Activated CD4-positive, alpha-beta memory T cell treated with anti-CD3 and anti-CD28 coated beads for 36 hours (primary cell): ENCODE results near the gene KLC1. TPM values are rescaled to one million over a fixed set of nuclear protein-coding genes. Genes with fewer than 3 reads are reported as not detected.

Experiments used
- CTCF ChIA-PET: fragments of 350-600 bp; sonication (Branson Sonifier 250); formaldehyde crosslinking; loops from one replicate; lab custom pipeline; 2021; ENCODE audit warnings: antibody characterized with exemption, inconsistent platforms; lab: Charles Lee
- POLR2A ChIA-PET: fragments of 350-600 bp; sonication (Branson Sonifier 250); formaldehyde crosslinking; loops from one replicate; lab custom pipeline; 2021; ENCODE audit warnings: antibody characterized with exemption; lab: Charles Lee
- DNase-seq: peaks from one replicate; pipeline ENCODE4 v3.0.0-alpha.2; 2020
- H3K27ac Mint-ChIP-seq: one replicate; pipeline ENCODE4 v1.8.0; 2021; ENCODE audit warnings: mixed read lengths
- H3K27me3 Mint-ChIP-seq: one replicate; pipeline ENCODE4 v1.8.0; 2021; ENCODE audit warnings: mixed read lengths
- H3K36me3 Mint-ChIP-seq: one replicate; pipeline ENCODE4 v1.8.0; 2021; ENCODE audit warnings: mixed read lengths
- H3K4me1 Mint-ChIP-seq: one replicate; pipeline ENCODE4 v1.8.0; 2021; ENCODE audit warnings: low read depth, mixed read lengths
- H3K4me3 Mint-ChIP-seq: one replicate; pipeline ENCODE4 v1.8.0; 2021; ENCODE audit warnings: mild to moderate bottlenecking, mixed read lengths
- H3K9me3 Mint-ChIP-seq: one replicate; pipeline ENCODE4 v1.8.0; 2021; ENCODE audit warnings: mixed read lengths
- intact Hi-C: fragments of 100-400 bp; cut with micrococcal nuclease; formaldehyde crosslinking; loops from one replicate; pipeline ENCODE4 v1.15.1; 2023
- total RNA-seq, 2 experiments: library from RNA; stranded (reverse); gene quantifications; one replicate each; pipeline ENCODE4 v1.2.3, GENCODE V29; 2021

The KLC1 gene
- total RNA-seq, 2 experiments from 2014 or later = 119 to 130 TPM

GRCh38 chr14:103711516-103712431 lies 82.8 kb downstream of the KLC1 start:
- H3K4me3 Mint-ChIP-seq = no peak overlapping the region
- POLR2A ChIA-PET = no interaction called here
- no peaks in the 10 kb centered on the region for H3K9me3 Mint-ChIP-seq
- no peak for DNase-seq
- H3K36me3 Mint-ChIP-seq = peaks cover 24% of the 10 kb centered on the region
- CTCF ChIA-PET = no interaction called here
- intact Hi-C loops = no loop called here
- peaks cover 2% of the 10 kb centered on the region for H3K27me3 Mint-ChIP-seq
- H3K27ac Mint-ChIP-seq = no peak overlapping the region
- H3K4me1 Mint-ChIP-seq = peaks cover 33% of the 10 kb centered on the region

DNA sequence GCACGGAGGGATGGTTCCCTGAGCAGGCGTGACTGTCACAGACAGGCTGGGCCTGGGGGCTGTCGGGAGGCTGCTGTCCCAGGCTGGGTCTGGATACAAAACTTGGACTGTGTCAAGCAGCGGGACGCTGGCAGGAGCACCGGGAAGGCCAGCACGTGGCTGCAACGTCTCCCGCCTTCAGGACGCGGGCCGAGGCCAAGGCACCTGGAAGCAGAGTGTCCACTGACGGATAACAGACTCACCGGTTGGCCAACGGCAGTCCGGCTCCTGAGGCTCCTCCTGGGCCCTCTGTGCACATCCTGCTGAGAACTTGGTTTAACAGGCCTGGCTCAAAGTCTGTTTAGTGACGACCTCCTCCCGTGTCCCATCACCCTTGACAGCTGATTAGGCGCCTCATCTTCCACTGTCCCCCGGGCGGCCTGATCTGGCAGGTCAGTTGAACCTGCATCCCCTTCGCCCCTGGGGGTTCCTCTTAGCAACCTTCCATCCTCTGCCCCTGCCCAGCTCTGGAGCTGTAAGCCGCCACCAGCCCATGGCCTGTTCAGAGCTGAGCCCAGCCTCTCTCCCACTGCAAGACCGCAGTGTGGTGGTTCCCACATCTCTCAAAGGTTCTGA lies 83.7 kb downstream of the KLC1 start:
- Mint-ChIP-seq H3K27ac (no peak overlapping the region), H3K4me3 (no peak overlapping the region), H3K9me3 (no peaks in the 10 kb centered on the region), H3K4me1 (peaks cover 43% of the 10 kb centered on the region), H3K27me3 (peaks cover 2% of the 10 kb centered on the region), H3K36me3 (peaks cover 24% of the 10 kb centered on the region)
- CTCF ChIA-PET = no interaction called here
- intact Hi-C loops = no loop called here
- POLR2A ChIA-PET = interaction anchor here (0.5 to 1.3 kb wide), 3 partner anchors 14 to 417 kb away, joined by 3 read pairs; no protein-coding TSS in a partner anchor
- DNase-seq = no peak

DNA sequence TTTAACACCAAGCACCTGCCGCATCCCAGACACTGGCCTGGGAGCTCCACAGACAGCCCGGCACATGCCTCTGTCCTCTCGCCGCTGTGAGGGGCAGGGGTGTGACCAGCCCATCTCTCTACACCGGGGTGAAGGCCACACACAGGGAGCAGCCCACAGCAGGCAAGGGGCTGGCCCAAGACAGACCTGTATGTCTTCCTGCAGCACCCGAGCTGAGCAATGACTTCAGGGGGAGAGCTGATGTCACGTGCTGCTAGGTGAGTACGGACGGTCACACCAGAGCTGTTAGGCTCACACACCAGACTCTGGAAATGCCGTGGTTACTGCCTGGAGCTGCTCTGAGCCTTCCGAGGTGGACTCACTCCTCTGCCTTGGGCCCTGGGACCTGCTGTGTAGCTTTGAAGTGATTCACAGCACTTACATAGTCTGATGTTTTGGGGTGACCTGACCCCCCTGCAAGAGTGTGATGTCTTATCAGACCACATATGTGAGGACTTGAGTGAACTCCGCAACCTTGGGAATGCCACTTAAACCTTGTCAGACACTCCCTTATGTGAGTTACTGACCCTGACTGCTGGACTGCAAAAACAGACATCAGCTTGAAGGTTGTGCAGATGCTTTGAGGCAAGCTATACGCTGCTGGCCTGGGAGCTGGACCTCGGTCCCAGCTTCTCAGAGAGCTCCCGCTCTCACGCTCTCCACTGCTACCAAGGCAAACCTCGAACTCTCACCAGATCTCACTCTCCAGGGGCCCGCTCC lies 84.5 kb downstream of the KLC1 start:
- H3K27me3 Mint-ChIP-seq = peaks cover 2% of the 10 kb centered on the region
- DNase-seq = no peak
- H3K4me1 Mint-ChIP-seq = peaks cover 45% of the 10 kb centered on the region
- H3K4me3 Mint-ChIP-seq = peak overlapping the region; percentile 86
- no peaks in the 10 kb centered on the region for H3K9me3 Mint-ChIP-seq
- ChIA-PET CTCF (no interaction called here), POLR2A (interaction anchor here (0.5 to 1.3 kb wide), 3 partner anchors 15 to 417 kb away, joined by 3 read pairs; no protein-coding TSS in a partner anchor)
- no peak overlapping the region for H3K27ac Mint-ChIP-seq
- peaks cover 20% of the 10 kb centered on the region for H3K36me3 Mint-ChIP-seq
- intact Hi-C loops = loop anchor here (2.0 kb wide), 2 partner anchors 151 to 207 kb away; partner anchors contain the start of genes BAG5 and COA8

- Mint-ChIP-seq H3K27ac (peak overlapping the region; percentile 74), H3K4me1 (peaks cover 50% of the 10 kb centered on the region), H3K4me3 (peak overlapping the region; percentile 86), H3K27me3 (peaks cover 2% of the 10 kb centered on the region), H3K36me3 (peaks cover 17% of the 10 kb centered on the region), H3K9me3 (no peaks in the 10 kb centered on the region)
- intact Hi-C loops = loop anchor here (2.0 kb wide), 2 partner anchors 151 to 207 kb away; partner anchors contain the start of genes BAG5 and COA8
- ChIA-PET POLR2A (interaction anchor here (1.3 kb wide), 1 partner anchor 16 kb away, joined by 3 read pairs; no protein-coding TSS in a partner anchor), CTCF (no interaction called here)
- no peak for DNase-seq
Observed at GRCh38 chr14:103714063-103714724, 85.2 kb downstream of the KLC1 start.

GRCh38 chr14:103715052-103716000 lies 86.3 kb downstream of the KLC1 start, which contains the start of the genes XRCC3 and ZFYVE21:
TSS of gene XRCC3 (minus strand) at chr14:103715451. CDS start at chr14:103711087, 4,364 bp downstream.
TSS of gene ZFYVE21 (plus strand) at chr14:103715810. CDS start at chr14:103715842, 32 bp downstream.
- DNase-seq = peak; percentile 100
- Mint-ChIP-seq H3K27me3 (peaks cover 2% of the 10 kb centered on the region), H3K4me3 (peak within 1 kb of the TSS; percentile 86), H3K4me1 (peaks cover 60% of the 10 kb centered on the region), H3K36me3 (peaks cover 14% of the 10 kb centered on the region), H3K9me3 (no peaks in the 10 kb centered on the region), H3K27ac (peak within 1 kb of the TSS; percentile 85)
- ChIA-PET CTCF (no interaction called here), POLR2A (interaction anchor here (0.6 to 1.6 kb wide), 9 partner anchors 11 to 91 kb away, joined by 3 to 5 read pairs (median 3); partner anchors contain the start of gene KLC1)
- intact Hi-C loops = loop anchor here (1.0 to 2.0 kb wide), 4 partner anchors 86 to 205 kb away; partner anchors contain the start of genes BAG5, COA8, KLC1 and PPP1R13B

GRCh38 chr14:103716091-103716801 lies 87.2 kb downstream of the KLC1 start:
- Mint-ChIP-seq H3K4me3 (peak overlapping the region; percentile 73), H3K27ac (no peak overlapping the region), H3K9me3 (no peaks in the 10 kb centered on the region), H3K36me3 (peaks cover 9% of the 10 kb centered on the region), H3K27me3 (peaks cover 2% of the 10 kb centered on the region), H3K4me1 (peaks cover 59% of the 10 kb centered on the region)
- DNase-seq = peak; percentile 30
- intact Hi-C loops = no loop called here
- POLR2A ChIA-PET = interaction anchor here (0.6 to 1.6 kb wide), 9 partner anchors 12 to 90 kb away, joined by 3 to 5 read pairs (median 3); partner anchors contain the start of gene KLC1
- CTCF ChIA-PET = no interaction called here

DNA sequence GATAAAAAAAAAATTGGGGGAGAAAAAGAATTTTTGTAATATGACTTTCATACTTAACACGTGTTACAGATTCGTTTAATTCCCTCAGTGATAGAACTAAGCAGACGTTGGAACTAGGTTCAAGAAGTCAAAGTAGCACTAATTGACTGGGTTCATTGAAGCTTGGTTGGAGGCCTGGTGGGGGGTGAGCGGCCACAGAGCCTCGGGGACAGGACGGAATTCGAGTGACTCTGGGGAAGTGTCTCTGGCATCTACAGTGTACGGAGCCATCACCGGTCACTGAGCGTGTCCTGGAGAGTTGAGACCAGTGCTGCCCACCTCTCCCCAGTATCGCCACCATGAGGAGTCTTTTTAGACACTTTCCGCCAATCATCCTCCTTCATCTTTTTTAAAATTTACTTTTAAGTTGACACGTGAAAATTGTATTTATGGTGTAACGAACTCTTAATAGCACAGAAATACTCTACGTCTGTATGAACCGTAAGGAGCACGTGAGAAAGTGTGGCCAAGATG lies 87.9 kb downstream of the KLC1 start:
- ChIA-PET POLR2A (interaction anchor here (1.1 kb wide), 1 partner anchor 84 kb away, joined by 3 read pairs; no protein-coding TSS in a partner anchor), CTCF (no interaction called here)
- peaks cover 2% of the 10 kb centered on the region for H3K27me3 Mint-ChIP-seq
- DNase-seq = no peak
- no peaks in the 10 kb centered on the region for H3K9me3 Mint-ChIP-seq
- H3K4me1 Mint-ChIP-seq = peaks cover 65% of the 10 kb centered on the region
- H3K4me3 Mint-ChIP-seq = peak overlapping the region; percentile 73
- H3K36me3 Mint-ChIP-seq = peaks cover 7% of the 10 kb centered on the region
- intact Hi-C loops = no loop called here
- H3K27ac Mint-ChIP-seq = no peak overlapping the region

DNA sequence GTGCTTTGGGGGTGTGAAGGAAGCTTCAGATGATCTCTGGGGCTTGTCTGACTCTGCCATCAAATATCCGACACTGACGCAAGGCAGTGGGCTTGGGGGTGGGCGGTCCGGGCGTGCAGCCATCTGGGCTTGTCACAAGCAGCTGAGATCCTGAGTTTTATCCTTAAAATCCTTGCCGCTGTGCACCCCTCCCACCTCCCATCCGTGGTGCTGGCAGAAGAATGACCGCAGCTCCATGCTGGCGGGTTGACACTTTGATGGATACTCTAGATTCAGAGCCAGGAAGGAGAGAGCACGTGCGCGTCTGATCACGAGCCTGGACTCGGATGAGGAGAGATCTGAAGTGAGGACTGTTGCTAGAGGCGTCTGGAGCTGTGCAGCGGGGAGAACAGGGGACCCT lies 89.6 kb downstream of the KLC1 start:
- Mint-ChIP-seq H3K9me3 (no peaks in the 10 kb centered on the region), H3K27me3 (peaks cover 2% of the 10 kb centered on the region), H3K4me3 (no peak overlapping the region), H3K4me1 (peaks cover 52% of the 10 kb centered on the region), H3K36me3 (peaks cover 7% of the 10 kb centered on the region), H3K27ac (no peak overlapping the region)
- no peak for DNase-seq
- intact Hi-C loops = no loop called here
- CTCF ChIA-PET = interaction anchor here (1.8 kb wide), 1 partner anchor 192 kb away, joined by 6 read pairs; no protein-coding TSS in a partner anchor
- POLR2A ChIA-PET = no interaction called here

- DNase-seq = no peak
Observed at GRCh38 chr14:103719751-103720150, 90.7 kb downstream of the KLC1 start.

More at GRCh38 chr14:103719751-103720150, 90.7 kb downstream of the KLC1 start:
- Mint-ChIP-seq H3K27me3 (peaks cover 2% of the 10 kb centered on the region), H3K9me3 (no peaks in the 10 kb centered on the region), H3K36me3 (peaks cover 3% of the 10 kb centered on the region), H3K4me3 (no peak overlapping the region), H3K27ac (no peak overlapping the region), H3K4me1 (peaks cover 43% of the 10 kb centered on the region)
- ChIA-PET CTCF (no interaction called here), POLR2A (interaction anchor here (0.8 kb wide), 1 partner anchor 45 kb away, joined by 3 read pairs; no protein-coding TSS in a partner anchor)
- intact Hi-C loops = no loop called here
